ENCODE data around the gene ARHGAP26.

- TF ChIP-seq, protein P1, sequence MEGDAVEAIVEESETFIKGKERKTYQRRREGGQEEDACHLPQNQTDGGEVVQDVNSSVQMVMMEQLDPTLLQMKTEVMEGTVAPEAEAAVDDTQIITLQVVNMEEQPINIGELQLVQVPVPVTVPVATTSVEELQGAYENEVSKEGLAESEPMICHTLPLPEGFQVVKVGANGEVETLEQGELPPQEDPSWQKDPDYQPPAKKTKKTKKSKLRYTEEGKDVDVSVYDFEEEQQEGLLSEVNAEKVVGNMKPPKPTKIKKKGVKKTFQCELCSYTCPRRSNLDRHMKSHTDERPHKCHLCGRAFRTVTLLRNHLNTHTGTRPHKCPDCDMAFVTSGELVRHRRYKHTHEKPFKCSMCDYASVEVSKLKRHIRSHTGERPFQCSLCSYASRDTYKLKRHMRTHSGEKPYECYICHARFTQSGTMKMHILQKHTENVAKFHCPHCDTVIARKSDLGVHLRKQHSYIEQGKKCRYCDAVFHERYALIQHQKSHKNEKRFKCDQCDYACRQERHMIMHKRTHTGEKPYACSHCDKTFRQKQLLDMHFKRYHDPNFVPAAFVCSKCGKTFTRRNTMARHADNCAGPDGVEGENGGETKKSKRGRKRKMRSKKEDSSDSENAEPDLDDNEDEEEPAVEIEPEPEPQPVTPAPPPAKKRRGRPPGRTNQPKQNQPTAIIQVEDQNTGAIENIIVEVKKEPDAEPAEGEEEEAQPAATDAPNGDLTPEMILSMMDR (IDR thresholded peaks at IDR 0.05) = no peak
- TF ChIP-seq POLR2A (IDR thresholded peaks at IDR 0.05) (no peak), EP300 (IDR thresholded peaks at IDR 0.05) (no peak)
Measured at GRCh38 chr5:142942901-142943300, 172.7 kb downstream of the ARHGAP26 start.
